ENCODE results near the gene RBM26.

The RBM26 gene

DNA sequence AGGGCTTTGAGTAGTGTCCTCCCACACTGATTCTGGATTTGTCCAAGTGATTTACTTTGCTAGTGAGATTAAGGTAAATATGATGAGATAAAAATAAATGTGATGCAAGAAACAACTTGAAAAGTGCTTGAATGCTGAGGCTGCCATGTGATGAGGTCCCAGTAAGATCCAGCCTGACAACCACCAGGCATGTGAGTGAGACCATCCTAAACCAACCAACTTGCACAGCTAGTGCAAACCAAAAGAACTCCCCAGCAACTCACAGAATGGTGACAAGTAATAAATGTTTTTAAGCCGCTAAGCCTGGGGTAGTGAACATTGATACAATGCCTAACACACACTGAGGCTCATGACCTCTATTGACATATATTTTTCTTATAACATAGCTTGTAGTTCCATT, 13.3 kb upstream of the RBM26 start:
- no peak for DNase-seq

DNA sequence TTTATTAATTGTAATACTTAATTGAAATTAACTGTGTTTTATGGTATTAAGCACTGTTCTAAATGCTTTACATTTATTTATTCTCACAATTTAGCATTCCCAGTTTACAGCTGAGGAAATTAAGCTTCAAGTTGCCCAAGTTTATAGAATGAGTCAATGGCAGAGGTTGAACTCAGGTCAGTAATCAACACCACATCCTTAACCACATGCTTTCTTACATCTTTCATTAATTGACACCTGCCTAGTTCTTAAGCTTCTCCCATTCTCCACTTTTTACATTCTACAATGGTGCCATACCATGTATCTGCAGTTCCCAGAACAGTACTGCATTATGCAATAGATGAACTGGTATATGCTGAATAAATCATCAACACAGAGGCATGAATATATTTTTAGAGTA, 11.7 kb upstream of the RBM26 start:
- DNase-seq: no peak

DNA sequence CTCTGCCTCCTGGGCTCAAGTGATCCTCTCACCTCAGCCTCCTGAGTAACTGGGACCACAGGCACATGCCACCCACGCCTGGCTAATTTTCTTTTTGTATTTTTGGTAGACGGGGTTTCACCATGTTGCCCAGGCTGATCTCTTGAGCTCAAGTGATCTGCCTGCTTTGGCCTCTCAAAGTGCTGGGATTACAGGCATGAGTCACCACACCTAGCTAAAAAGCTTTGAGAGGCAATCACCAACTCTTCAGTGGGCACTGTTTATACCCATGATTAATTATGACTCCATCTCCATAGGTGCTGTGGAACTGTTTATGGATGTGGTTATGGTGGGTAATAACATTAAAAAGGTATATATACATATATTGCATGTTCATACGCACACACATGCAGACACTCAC, 7.5 kb upstream of the RBM26 start:
- DNase-seq: no peak

DNA sequence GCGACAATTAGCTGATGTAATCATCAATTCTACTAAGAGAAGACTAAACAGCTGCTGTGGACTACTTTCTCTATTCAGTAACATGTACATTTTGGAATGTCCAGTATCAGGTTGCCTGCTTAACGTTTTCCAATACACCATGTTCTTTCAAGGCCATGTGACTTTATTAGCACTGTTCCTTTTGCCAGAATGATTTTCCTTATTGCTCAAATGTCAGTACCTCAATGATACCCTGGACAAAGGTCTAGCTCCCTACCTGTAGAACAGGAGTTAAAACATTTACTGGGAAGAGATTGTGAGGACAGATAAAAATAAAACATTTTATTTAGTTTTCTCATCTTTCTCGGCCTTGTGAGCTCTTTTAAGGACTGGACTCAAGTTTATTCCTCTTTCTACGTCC, 3.8 kb upstream of the RBM26 start:
- no peak for DNase-seq

DNA sequence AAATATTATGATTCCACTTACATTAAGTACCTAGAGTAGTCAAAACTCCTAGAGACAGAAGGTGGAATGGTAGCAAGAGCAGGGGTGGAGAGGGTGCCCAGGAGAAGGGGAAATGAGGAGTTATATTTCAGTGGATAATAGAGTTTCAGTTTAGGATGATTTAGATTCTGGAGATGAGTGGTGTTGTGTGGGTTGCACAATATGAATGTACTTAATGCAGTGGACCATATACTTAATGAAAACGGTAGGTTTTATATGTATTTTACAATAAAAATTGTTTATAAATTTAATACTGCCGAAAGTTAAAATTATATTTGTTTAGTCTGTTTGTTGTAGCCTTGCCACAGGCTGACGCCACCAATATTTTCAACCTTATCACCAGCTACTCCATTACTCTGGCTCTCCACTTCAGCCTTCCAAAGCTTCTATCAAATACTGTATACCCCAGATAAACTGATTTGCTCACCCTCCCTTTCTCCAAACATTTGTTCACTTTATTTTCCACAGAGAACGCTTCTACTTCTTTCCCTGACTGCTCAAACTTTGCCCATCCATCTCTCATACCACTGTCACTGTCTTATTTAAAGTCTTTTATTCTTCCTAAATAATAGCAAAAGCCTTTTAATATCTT, 1.4 kb upstream of the RBM26 start:
- DNase-seq: no peak

DNA sequence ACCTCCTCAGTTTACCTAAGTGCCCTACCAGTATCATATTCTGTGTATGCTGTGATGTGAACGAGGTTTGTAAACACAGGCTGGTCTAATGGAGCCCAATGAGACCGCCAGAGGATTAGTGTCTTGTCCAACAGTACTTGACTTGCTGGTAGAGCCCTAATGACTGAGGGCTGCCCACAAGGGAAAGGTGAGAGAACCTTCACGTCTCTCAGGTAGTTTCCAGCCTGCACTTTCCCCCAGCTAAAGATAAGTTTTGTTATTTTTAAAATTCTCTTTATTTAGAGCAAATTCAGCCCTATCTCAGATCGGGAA, 498 bp upstream of the RBM26 start:
- peak; percentile 70 to 79 for DNase-seq

DNA sequence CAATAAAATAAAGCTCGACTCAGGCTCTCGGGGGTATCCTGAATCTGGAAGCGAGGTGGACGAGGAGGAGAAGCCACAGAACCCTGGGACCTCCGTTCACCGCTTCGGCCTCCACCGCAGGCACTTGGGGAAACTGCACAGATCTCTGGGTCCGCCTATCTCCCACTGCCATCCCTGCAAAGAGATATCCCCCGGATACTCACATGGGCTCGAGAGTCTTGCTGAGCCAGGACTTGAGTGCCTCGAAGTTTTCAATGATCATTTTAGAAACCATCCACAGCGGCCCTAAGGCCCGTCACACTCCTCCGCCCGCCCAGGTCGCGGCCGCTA, 589 bp downstream of the RBM26 start:
- DNase-seq: peak in 1 of 2 experiments; percentile 51

DNA sequence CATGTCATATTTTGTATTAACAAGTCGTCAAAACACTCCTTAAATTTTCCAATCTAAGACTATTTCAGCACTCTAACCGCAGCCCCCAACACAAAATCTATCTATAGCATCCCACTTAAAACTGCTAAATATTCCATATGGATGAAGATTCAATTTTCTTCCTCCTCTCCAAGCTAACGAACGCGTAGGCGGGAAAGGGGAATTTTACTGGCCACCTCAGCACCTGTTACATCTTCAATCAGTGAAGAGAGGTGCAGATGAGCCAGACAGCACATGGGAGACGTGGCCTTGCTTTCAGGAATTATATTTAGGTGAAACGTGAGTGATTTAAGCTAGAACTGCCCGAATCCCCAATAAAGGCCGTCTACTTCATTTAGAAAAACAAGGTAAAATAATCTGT, 1.1 kb downstream of the RBM26 start:
- DNase-seq: no peak

DNA sequence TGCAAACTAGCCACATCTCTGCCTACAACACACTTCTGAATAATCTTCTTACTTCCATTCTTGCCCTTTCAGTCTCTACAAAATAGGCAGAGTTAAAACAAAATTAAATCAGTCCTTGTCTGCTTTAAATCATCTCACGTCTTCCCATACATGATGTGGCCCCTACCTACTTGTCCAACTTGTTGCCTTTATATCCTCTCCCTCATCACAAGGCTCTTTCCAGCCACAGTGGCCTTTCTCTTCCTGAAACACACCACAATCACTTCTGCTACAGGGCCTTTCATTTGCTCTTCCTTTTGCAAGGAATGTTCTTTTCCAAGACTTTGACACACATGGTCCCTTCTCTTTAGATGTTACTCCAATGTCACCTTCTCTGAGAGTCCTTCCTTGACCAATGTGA, 1.7 kb downstream of the RBM26 start:
- no peak for DNase-seq

DNA sequence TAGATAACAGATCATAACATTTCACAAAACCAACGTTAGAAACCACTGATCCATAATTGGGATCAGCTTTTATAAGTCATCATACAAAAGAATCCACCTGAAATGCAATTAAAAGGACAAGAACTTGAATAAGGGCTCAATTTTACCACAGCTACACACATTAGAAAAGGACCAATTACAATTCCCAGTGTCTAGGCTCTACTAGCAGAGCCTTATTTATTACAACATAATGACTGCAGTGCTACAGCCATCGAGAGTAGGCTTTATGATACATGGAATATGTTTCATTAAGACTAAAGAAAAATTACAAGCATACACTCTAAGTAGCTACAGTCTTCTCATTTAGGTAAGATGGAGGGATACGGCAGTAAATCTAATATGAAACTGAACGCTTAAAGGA, 2.9 kb downstream of the RBM26 start:
- peak in 1 of 2 experiments; percentile 25 for DNase-seq

DNA sequence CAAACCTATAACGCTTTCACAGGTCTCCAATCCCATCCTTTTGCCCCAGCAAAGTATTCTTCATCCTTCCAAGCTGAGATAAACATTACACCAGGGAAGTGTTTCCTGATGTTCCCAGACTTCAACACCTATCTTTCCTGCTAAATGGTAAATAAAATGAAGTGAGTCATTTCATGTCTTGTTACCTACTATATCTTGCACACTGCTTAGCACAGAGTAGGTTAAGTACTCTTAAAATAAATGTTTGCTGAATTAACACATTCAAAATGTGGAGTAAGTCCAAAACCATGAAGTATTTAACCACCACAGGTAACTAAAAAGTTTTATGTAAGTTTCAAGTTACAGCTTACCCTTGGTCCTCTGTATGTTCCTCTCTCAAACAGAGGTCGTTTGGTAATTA, 3.4 kb downstream of the RBM26 start:
- DNase-seq: no peak

DNA sequence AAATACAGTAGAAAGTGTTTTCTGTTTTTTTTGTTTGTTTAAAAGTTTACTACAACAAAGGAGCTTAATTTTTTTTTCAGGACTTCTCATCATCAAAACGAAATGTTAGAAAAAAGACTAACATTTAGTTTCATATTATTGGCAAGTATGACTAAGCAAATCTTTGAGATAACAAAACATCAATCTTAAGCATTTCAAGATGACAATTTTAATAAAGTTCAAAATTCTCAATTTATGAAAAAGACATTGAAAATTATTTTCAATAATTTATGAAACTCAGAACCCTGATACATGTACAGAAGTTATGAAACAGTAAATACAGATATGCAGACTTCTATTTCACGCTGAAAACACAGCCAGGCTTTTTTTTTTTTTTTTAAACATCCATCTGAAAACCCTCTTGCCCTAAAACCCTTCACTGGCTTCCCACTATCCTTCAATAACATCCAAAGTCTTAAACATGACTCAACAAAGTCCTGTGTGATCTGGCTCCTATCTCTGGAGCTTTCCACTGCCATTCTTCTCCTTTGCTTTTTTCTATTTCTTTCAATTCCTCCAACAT, 3.9 kb downstream of the RBM26 start:
- no peak for DNase-seq

DNA sequence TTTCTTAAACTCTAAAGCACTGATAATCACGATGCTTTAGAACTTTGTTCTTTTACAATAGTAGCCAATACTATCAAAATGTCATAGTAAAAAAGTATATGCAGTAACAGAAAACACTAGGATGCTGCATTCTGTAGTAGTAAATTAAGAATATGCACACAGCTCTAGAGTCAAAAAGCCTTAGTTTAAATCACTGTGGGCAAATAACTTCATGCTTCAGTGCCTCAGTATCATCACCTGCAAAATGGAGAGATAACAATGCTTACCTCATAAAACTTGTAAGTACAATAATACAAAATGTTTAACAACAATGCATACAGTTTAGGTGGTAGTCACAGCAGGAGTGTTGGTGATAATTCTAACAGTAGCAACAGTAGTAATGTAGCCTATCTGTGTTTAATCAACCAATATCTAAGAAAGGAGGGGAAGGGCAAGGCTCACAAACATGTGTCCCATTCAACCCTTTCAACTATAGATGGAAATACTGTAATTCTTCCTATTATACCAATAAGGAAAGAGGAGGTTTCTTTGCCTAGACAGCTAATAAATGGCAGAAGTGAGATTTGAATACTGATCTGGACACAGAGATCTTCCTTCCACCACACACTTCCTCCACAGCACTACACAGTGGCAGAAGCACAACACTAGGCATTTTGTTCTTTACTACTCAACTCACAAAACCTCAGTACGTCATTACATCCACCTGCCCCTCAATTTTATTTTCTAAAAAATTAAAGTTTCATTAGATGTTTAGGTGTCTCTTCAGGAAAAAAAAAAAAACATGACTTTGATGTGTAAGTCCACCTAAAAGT, 4.6 kb downstream of the RBM26 start:
- peak; percentile 47 to 49 for DNase-seq

DNA sequence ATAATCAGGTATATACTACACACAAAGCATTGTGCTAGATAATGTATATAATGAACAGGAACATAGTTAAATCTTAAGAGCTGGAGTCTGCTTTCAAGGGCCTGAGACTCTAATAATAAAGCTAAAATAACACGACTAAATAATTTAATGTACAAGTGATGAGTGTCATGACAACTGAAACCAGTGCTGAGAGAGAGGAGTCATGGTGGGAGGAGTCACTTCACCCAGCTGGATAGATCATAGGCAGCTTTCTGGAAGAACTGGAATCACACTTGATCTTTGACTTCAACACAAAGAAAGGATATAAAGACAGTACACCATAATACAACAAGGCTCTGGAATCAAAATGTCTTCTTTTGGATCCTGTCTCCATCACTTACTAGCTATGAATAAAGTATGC, 7.1 kb downstream of the RBM26 start:
- DNase-seq: no peak

DNA sequence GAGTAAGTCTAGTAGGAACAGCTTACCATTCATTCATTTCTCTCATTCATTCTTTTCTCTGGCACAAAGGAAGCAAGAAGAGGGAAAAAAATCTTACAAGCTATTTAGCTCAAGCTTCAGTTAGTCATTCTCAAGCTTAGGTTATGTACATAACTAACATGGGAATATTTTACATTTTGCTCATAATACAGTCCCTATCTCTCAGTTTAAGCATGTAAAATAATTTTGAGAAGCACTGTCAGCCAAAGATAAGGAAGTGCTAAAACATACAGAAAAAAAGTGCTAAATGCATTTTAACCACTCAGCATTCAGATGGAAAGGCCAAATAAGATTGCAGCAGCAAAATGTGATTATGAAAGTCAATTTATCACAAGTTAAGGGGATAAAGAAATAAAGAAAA, 7.9 kb downstream of the RBM26 start:
- no peak for DNase-seq

DNA sequence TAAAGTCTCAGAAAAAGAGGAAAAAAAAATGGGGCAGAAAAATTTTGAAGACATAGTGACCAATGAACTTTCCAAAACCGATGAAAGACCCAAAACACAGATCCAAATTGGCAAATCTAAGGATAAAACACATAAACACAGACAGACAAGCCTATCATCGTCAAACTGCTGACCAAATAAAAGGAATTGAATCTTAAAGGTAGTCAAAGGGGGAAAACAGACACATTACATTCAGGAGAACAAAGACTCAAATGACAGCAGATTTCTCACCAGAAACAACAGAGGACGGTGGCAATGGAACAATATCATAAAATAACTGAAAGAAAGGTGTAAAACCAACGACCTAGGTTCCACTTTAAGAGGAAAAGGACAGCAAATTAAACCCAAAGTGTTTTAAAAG, 10.2 kb downstream of the RBM26 start:
- DNase-seq: no peak

DNA sequence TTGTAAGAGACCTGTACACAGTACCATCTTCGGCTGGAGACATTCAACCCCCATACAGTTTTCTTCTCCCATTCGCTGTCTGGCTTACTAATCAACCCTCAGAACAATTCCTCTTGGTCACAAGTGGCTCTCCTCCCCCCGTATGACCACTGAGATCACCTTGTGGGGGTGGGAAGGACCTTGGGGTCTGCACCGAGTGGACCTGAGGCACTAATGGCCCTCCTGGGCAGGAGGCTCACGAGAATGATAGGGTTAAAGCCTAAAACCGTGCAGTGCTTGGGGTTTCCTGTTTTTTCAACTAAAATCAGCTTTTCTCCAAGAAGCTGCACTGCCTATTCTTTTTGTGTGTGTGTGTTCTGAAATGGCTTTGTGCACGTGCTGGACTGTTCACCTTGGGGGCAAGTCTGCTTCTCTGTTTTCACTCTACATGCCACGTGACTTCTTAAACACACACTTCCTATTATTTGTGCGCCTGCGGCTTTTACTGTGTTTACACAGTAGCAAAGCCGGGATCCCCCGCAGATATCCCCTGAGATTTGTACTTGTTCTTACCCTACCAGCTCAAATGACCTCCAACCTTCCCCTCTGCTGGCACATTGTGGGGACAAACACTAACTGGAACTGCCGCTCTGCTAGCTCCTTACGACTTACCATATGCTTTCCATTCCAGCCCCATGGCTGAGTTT, 12.3 kb downstream of the RBM26 start:
- no peak for DNase-seq

DNA sequence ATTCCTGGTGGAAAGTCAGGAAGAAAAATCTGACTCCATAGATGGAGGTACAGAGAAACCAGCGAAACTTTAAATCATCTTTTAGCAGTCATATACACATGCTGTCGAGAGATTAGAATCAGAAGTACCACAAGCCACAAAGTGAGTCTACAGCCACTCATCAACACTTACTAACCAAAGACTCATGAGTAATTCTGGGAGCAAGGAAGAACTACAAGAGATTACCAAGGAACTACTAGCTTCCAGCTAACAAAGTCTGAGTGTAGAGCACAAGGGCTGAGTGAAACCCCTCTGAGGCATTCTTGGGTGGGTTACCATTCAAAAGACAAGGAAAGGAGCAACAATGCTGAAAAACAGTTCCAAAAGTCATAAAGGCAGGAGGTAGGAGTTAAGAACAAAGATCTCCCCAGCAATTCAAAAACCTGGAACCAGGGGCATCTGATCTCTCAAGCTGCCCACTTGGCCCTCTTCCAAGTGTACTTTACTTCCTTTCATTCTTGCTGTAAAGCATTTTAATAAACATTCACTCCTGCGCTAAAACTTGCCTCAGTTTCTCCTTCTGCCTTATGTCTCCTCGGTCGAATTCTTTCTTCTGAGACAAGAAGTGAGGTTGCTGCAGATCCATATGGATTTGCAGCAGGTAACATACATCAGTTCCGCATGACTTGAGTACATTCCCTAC, 13.0 kb downstream of the RBM26 start:
- no peak for DNase-seq

DNA sequence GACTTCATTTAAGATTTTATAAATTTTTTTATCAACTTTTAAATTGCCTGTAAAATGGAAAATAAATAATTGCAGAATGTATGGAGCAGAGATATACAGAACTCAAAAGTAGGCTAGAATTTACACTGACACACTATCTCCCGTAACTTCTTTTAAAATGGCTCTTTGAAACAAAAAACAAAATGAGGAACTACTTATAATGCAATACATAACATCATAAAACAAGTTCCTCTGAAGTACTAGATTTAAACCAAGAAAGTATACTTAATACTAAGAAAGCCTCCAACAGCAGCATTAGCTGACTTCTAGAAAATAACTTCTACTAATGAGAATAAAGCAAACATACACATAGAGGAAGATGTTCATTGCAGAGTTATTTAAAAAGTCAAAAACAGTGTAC, 17.0 kb downstream of the RBM26 start:
- DNase-seq: peak; percentile 82 to 90

DNA sequence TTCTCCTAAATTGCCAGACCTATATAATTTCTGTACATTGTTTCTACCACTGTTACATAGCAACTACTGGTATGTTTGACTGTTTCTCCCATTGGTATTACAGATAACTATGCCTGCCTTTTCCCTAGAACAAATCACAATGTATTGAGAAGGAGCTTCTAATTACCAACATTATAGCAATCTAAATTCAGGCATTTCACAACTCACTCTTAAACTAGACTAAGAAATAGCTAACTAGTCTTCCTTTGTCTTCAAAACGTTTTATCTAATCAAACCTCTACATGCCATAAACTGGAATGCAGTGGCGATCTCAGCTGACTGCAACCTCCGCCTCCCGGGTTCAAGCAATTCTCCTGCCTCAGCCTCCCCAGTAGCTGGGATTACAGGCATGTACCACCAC, 18.2 kb downstream of the RBM26 start:
- DNase-seq: no peak

DNA sequence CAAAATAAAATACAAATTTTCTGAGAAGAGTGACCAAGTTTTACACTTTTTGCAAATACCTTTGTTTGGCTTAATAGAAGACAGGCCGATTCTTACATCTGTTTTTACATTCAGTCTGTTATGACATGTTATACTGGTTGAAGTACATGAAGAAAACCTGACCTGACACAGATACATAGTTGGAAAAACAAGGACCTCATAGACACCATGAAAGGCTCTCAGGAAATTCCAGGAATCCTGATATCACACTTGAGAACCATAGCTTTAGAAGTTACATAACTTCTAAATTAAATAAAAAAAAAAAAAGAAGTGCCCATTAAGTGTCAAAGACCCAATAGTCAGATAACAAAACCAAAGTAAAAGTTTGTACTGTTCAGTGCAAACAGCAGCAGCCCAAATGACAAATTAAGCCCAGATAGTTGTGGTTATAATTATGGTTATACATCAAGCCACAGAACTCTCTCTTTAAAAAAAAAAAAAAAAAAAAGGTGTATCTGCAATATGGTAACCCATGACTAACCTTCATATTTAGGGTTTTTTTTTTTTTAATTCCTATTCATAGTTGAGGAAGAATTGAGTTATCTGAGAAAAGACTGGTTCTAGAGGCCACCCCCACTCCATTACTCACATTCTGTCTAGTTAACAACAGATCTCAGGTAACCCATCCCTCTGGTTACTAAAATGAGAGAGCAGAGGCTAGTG, 19.8 kb downstream of the RBM26 start:
- DNase-seq: no peak

DNA sequence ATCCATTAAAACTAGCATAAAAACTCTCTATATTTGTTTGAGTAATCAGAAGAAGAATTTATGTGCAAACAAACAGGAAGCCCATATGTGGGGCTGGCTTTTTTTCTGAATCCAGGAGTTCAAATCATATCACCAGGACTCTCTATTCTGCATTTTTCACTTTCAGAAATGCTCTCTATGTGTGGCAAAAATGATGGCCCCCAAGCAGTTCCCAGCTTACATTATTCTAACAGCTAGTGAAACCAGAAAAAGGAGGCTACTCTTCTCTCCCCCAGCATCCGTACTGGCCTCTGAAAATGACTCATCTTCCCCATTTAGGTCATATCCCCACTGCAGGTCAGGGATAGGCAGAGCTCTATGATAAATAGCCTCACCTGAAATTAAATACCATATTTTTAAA, 20.4 kb downstream of the RBM26 start:
- no peak for DNase-seq

DNA sequence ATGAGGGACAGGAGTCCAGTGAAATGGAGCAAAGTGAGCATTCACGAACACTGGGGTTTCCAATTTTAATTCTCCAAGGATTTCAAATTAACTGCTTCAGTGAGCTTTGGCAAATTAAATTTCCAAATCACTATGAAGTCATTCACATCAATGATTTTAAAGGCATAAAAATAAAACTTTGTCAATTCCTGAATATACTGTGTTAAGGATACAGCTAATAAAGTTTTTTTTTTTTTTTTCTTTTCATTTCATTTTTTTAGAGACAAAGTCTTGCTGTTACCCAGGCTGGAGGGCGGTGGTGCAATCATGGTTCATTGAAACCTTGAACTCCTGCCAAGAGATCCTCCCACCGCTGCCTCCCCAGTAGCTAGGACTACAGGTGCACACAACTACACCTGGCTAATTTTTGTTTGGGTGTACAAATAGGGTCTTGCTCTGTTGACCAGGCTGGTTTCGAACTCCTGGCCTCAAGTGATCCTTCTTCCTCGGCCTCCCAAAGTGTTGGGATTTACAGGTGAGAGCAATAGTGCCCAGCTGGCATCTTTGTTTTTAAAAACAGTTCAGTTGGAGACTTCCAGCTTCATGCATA, 21.9 kb downstream of the RBM26 start:
- no peak for DNase-seq

Measured in AML-193 (cell line).